Measurements from ENCODE around the gene RERE. TPM values are rescaled to one million over a fixed set of nuclear protein-coding genes. Genes with fewer than 3 reads are reported as not detected.

RERE gene
- total RNA-seq, 1 experiment from 2014 or later, result 217 TPM

DNA sequence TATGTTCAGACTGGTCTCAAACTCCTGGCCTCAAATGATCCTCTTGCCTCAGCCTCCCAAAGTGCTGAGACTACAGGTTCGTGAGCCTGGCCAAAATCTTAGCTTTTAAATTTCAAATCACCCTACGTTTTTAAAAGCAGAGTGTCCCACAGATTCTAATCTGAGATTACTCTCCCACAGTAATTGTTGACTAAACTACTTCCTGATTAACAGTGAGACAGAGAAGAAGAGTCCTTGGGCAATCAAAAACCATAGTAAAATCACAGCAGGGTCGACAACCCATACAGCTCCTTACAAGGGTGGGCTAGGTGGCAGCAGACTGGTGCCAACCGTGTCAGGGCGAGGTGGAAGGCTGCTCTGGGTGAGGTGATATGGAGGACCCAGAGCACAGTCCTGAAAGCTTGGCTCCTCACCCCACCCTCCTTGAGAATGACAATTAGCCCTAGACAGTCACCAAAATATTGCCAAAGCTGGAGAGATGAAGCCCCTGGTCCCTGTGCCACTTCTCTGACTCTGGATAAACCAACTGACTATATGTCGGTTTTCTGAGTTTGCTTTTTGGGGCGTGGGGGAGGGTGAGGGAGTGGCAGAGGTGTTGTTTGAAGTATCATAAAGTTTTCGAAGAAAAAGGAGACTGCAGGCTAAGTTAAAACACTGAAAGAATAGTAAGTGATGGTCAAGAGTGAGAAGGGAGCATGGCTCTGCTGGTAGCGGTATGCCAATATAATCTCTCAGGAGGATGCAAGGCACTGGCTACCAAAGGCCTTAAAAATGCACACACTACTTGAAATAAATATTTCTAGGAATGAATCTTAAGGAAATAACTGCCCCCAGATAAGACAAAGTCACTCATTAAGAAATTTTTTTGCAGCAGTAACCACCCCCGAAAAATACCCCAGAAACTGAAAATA, 412.7 kb downstream of the RERE start:
- Histone ChIP-seq H3K4me1 (ENCODE audit: control insufficient read depth, insufficient read depth, low read length) (peaks cover 30% of the 10 kb centered on the region), H3K27ac (ENCODE audit: low read length) (peak overlapping the region; percentile 44), H3K9me3 (ENCODE audit: control insufficient read depth, insufficient read depth, low read depth, low read length) (no peaks in the 10 kb centered on the region), H3K27me3 (ENCODE audit: control insufficient read depth, insufficient read depth, low read length) (no peaks in the 10 kb centered on the region), H3K4me3 (ENCODE audit: low read depth in 2 of 2, low read length in 2 of 2) (no peak overlapping the region), H3K36me3 (ENCODE audit: control insufficient read depth, insufficient read depth, low read length) (peaks cover 14% of the 10 kb centered on the region; the same call in 1 of the 2 replicates)
- CTCF ChIA-PET, result no interaction called here
- in situ Hi-C loops (cut with HindIII; ENCODE audit: low pct_unique_long_range_greater_than_20kb, low sequenced_read_pairs) (no loop called here), intact Hi-C loops (cut with micrococcal nuclease; ENCODE audit: unreplicated experiment) (no loop called here)
- no peak for TF ChIP-seq POLR2AphosphoS5 (IDR thresholded peaks at IDR 0.05; ENCODE audit: low read depth, low read length)
- no peak for TF ChIP-seq TCF7L2 (IDR thresholded peaks at IDR 0.05; ENCODE audit: low read depth, low read length)
- no peak for TF ChIP-seq SIN3A (IDR thresholded peaks at IDR 0.05; ENCODE audit: borderline replicate concordance, insufficient read depth, low read depth, low read length)
- TF ChIP-seq REST (IDR thresholded peaks at IDR 0.05; ENCODE audit: insufficient read depth in 1 of 2, low read depth in 2 of 2, low read length in 1 of 2), result no peak
- TF ChIP-seq, protein P1, sequence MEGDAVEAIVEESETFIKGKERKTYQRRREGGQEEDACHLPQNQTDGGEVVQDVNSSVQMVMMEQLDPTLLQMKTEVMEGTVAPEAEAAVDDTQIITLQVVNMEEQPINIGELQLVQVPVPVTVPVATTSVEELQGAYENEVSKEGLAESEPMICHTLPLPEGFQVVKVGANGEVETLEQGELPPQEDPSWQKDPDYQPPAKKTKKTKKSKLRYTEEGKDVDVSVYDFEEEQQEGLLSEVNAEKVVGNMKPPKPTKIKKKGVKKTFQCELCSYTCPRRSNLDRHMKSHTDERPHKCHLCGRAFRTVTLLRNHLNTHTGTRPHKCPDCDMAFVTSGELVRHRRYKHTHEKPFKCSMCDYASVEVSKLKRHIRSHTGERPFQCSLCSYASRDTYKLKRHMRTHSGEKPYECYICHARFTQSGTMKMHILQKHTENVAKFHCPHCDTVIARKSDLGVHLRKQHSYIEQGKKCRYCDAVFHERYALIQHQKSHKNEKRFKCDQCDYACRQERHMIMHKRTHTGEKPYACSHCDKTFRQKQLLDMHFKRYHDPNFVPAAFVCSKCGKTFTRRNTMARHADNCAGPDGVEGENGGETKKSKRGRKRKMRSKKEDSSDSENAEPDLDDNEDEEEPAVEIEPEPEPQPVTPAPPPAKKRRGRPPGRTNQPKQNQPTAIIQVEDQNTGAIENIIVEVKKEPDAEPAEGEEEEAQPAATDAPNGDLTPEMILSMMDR (IDR thresholded peaks at IDR 0.05), result no peak
- DNase-seq (ENCODE audit: low read depth, low spot score) (no peak), ATAC-seq (no peak)
- BruUV-seq (replicated peaks), result no TSS peak
- POLR2A ChIA-PET, result no interaction called here

GRCh38 chr1:8402109-8402710, 415.2 kb downstream of the RERE start:
- Histone ChIP-seq H3K36me3 (ENCODE audit: control insufficient read depth, insufficient read depth, low read length) (peaks cover 20% of the 10 kb centered on the region), H3K27me3 (ENCODE audit: control insufficient read depth, insufficient read depth, low read length) (no peaks in the 10 kb centered on the region), H3K9me3 (ENCODE audit: control insufficient read depth, insufficient read depth, low read depth, low read length) (no peaks in the 10 kb centered on the region), H3K4me1 (ENCODE audit: control insufficient read depth, insufficient read depth, low read length) (peaks cover 23% of the 10 kb centered on the region), H3K27ac (ENCODE audit: low read length) (no peak overlapping the region; the same call in 1 of the 2 replicates), H3K4me3 (ENCODE audit: low read depth in 2 of 2, low read length in 2 of 2) (no peak overlapping the region)
- no peak for ATAC-seq
- TSS peak; percentile 23 for BruUV-seq (replicated peaks)
- intact Hi-C loops (cut with micrococcal nuclease; ENCODE audit: unreplicated experiment), result no loop called here
- DNase-seq (ENCODE audit: low read depth, low spot score), result no peak
- TF ChIP-seq POLR2AphosphoS5 (IDR thresholded peaks at IDR 0.05; ENCODE audit: low read depth, low read length), result no peak
- TF ChIP-seq REST (IDR thresholded peaks at IDR 0.05; ENCODE audit: insufficient read depth in 1 of 2, low read depth in 2 of 2, low read length in 1 of 2), result no peak
- no peak for TF ChIP-seq SIN3A (IDR thresholded peaks at IDR 0.05; ENCODE audit: borderline replicate concordance, insufficient read depth, low read depth, low read length)
- TF ChIP-seq TCF7L2 (IDR thresholded peaks at IDR 0.05; ENCODE audit: low read depth, low read length), result no peak
- TF ChIP-seq, protein P1 (IDR thresholded peaks at IDR 0.05), result no peak
- POLR2A ChIA-PET, result no interaction called here
- CTCF ChIA-PET, result no interaction called here
- in situ Hi-C loops (cut with HindIII; ENCODE audit: low pct_unique_long_range_greater_than_20kb, low sequenced_read_pairs), result no loop called here

Measured in Panc1 (cell line).